IMR-90 (cell line): Measurements from ENCODE around the gene LRCH3.

Experiments used
- BHLHE40 ChIP-seq: fragments of 150-350 bp; IDR thresholded peaks from 2 replicates; pipeline ENCODE4 v1.6.1; 2016; ENCODE audit warnings: mild to moderate bottlenecking, low read depth, low read length
- CEBPB ChIP-seq: IDR thresholded peaks from 2 replicates; pipeline ENCODE4 v1.6.1; 2012; ENCODE audit warnings: low read depth, low read length, improper control_type of control experiment
- CTCF ChIP-seq: conservative IDR thresholded peaks from 2 replicates; pipeline ENCODE4 v1.5.1; 2012; ENCODE audit warnings: mild to moderate bottlenecking, low read depth, low read length, improper control_type of control experiment
- ELK1 ChIP-seq: fragments of 150-350 bp; IDR thresholded peaks from 2 replicates; pipeline ENCODE4 v1.6.1; 2016; ENCODE audit warnings: low read depth, mild to moderate bottlenecking, low read length, moderate library complexity, borderline replicate concordance
- FOS ChIP-seq: fragments of 150-350 bp; IDR thresholded peaks from 2 replicates; pipeline ENCODE4 v1.6.1; 2016; ENCODE audit warnings: low read depth, low read length
- MAFK ChIP-seq: IDR thresholded peaks from 2 replicates; pipeline ENCODE4 v1.6.1; 2012; ENCODE audit warnings: low read depth, low read length, improper control_type of control experiment
- MXI1 ChIP-seq: IDR thresholded peaks from 2 replicates; pipeline ENCODE4 v1.6.1; 2012; ENCODE audit warnings: low read depth, mild to moderate bottlenecking, low read length, moderate library complexity, borderline replicate concordance
- NFE2L2 ChIP-seq: fragments of 150-350 bp; IDR thresholded peaks from 2 replicates; pipeline ENCODE4 v1.6.1; 2016; ENCODE audit warnings: low read depth, mild to moderate bottlenecking, low read length
- POLR2A ChIP-seq: IDR thresholded peaks from 2 replicates; pipeline ENCODE4 v1.6.1; 2012; ENCODE audit warnings: mild to moderate bottlenecking, low read depth, low read length
- RAD21 ChIP-seq: IDR thresholded peaks from 2 replicates; pipeline ENCODE4 v1.6.1; 2012; ENCODE audit warnings: low read length, improper control_type of control experiment
- RCOR1 ChIP-seq: IDR thresholded peaks from 2 replicates; pipeline ENCODE4 v1.6.1; 2012; ENCODE audit warnings: mild to moderate bottlenecking, low read length, improper control_type of control experiment; ENCODE audit not compliant: insufficient replicate concordance
- SMC3 ChIP-seq: fragments of 150-350 bp; IDR thresholded peaks from 2 replicates; pipeline ENCODE4 v1.6.1; 2016; ENCODE audit warnings: low read depth, mild to moderate bottlenecking, antibody characterized with exemption, low read length, moderate library complexity
- USF2 ChIP-seq: fragments of 150-350 bp; IDR thresholded peaks from 2 replicates; pipeline ENCODE4 v1.6.1; 2017; ENCODE audit warnings: mild to moderate bottlenecking, antibody characterized with exemption, low read length, low read depth

GRCh38 chr3:197789309-197789708 is 1.7 kb upstream of the LRCH3 start:
- TF ChIP-seq POLR2A (no peak), NFE2L2 (no peak), BHLHE40 (no peak), CTCF (no peak), MXI1 (no peak), USF2 (no peak), CEBPB (no peak), RAD21 (no peak), MAFK (no peak), SMC3 (no peak), RCOR1 (no peak), FOS (no peak), ELK1 (no peak)
